Neuronal stem cell (in vitro differentiated cells): ENCODE measurements around the gene ADCY2.

ENCODE experiments used
- DNase-seq: peaks from one replicate; pipeline ENCODE4 v3.0.0-alpha.2; 2013; ENCODE audit warnings: low spot score
- H2AFZ ChIP-seq: one replicate; pipeline ENCODE4 v1.6.1; 2013; ENCODE audit warnings: mild to moderate bottlenecking, low read length, inconsistent platforms
- H2AK5ac ChIP-seq: 2 replicates; pipeline ENCODE4 v1.6.1; 2013; ENCODE audit warnings: low read depth, mild to moderate bottlenecking, inconsistent platforms, low read length, moderate library complexity, mixed read lengths
- H2BK120ac ChIP-seq: 2 replicates; pipeline ENCODE4 v1.6.1; 2013; ENCODE audit warnings: low read depth, mild to moderate bottlenecking, inconsistent platforms, low read length, moderate library complexity, mixed read lengths
- H2BK12ac ChIP-seq: one replicate; pipeline ENCODE4 v1.6.1; 2013; ENCODE audit warnings: low read length, inconsistent platforms
- H2BK15ac ChIP-seq: 2 replicates; pipeline ENCODE4 v1.6.1; 2013; ENCODE audit warnings: mild to moderate bottlenecking, low read length, inconsistent platforms, mixed read lengths
- H2BK5ac ChIP-seq: one replicate; pipeline ENCODE4 v1.6.1; 2013; ENCODE audit warnings: inconsistent platforms, mild to moderate bottlenecking, low read length, moderate library complexity
- H3K14ac ChIP-seq: one replicate; pipeline ENCODE4 v1.6.1; 2013; ENCODE audit warnings: low read length, inconsistent platforms
- H3K18ac ChIP-seq: 2 replicates; pipeline ENCODE4 v1.6.1; 2013; ENCODE audit warnings: low read length, inconsistent platforms
- H3K23ac ChIP-seq: 2 replicates; pipeline ENCODE4 v1.6.1; 2013; ENCODE audit warnings: low read depth, mild to moderate bottlenecking, mixed read lengths, low read length, inconsistent platforms; ENCODE audit not compliant: poor library complexity
- H3K27ac ChIP-seq: replicated peaks from 3 replicates; pipeline ENCODE4 v1.5.1; 2013; ENCODE audit warnings: low read length, inconsistent platforms
- H3K27me3 ChIP-seq, 3 experiments: 2 replicates each; pipeline ENCODE4 v1.6.1; 2013; ENCODE audit warnings: low read length in 3 of 3, mild to moderate bottlenecking in 2 of 3, inconsistent platforms in 1 of 3, low read depth in 1 of 3, mixed read lengths in 1 of 3, moderate library complexity in 1 of 3; ENCODE audit not compliant: control insufficient read depth in 3 of 3, insufficient read depth in 3 of 3
- H3K36me3 ChIP-seq, 2 donors: replicated peaks in 1 of 2; 2 replicates each; pipeline ENCODE4 v1.6.1; 2013; ENCODE audit warnings: low read length in 2 of 2; ENCODE audit not compliant: control insufficient read depth in 2 of 2, insufficient read depth in 2 of 2
- H3K4ac ChIP-seq: 2 replicates; pipeline ENCODE4 v1.6.1; 2013; ENCODE audit warnings: inconsistent platforms, mild to moderate bottlenecking, low read length, moderate library complexity
- H3K4me1 ChIP-seq, 2 donors: 1 replicate in 1 of 2; 2 replicates in 1 of 2; pipeline ENCODE4 v1.6.1; 2013; ENCODE audit warnings: low read length in 2 of 2, low read depth in 1 of 2; ENCODE audit not compliant: control insufficient read depth in 2 of 2, insufficient read depth in 1 of 2
- H3K4me2 ChIP-seq: one replicate; pipeline ENCODE4 v1.6.1; 2013; ENCODE audit warnings: mild to moderate bottlenecking, low read length, inconsistent platforms; ENCODE audit not compliant: insufficient read depth, poor library complexity, severe bottlenecking
- H3K4me3 ChIP-seq, 2 donors: 2 replicates each; pipeline ENCODE4 v1.5.1; 2013; ENCODE audit warnings: low read length in 2 of 2, mild to moderate bottlenecking in 2 of 2, inconsistent platforms in 1 of 2, moderate library complexity in 1 of 2
- H3K79me1 ChIP-seq: one replicate; pipeline ENCODE4 v1.6.1; 2013; ENCODE audit warnings: low read depth, mild to moderate bottlenecking, inconsistent platforms, low read length, moderate library complexity
- H3K9ac ChIP-seq: one replicate; pipeline ENCODE4 v1.6.1; 2013; ENCODE audit warnings: mild to moderate bottlenecking, low read depth, low read length, inconsistent platforms; ENCODE audit not compliant: poor library complexity
- H3K9me3 ChIP-seq, 2 donors: replicated peaks in 1 of 2; 2 replicates each; pipeline versions ENCODE3 to v1.6.1; 2013; ENCODE audit warnings: low read length in 2 of 2, mild to moderate bottlenecking in 2 of 2, inconsistent platforms in 1 of 2, low read depth in 1 of 2, mixed read lengths in 1 of 2, moderate library complexity in 1 of 2; ENCODE audit not compliant: control insufficient read depth in 2 of 2, insufficient read depth in 1 of 2
- H4K8ac ChIP-seq: one replicate; pipeline ENCODE4 v1.6.1; 2013; ENCODE audit warnings: low read depth, mild to moderate bottlenecking, inconsistent platforms, low read length, moderate library complexity
- H4K91ac ChIP-seq: one replicate; pipeline ENCODE4 v1.6.1; 2013; ENCODE audit warnings: low read length, low read depth, mild to moderate bottlenecking, inconsistent platforms; ENCODE audit not compliant: poor library complexity
- WGBS, 2 donors: extraction: QIAGEN DNeasy Blood & Tissue Kit; methylation state at CpG; one replicate each; pipeline ENCODE4 v1.1.7; 2013; ENCODE audit warnings: missing lambda C conversion rate in 2 of 2, mixed read lengths in 1 of 2; ENCODE audit not compliant: insufficient read length in 2 of 2, insufficient replicate concordance in 1 of 2; ENCODE audit errors: extremely low coverage in 2 of 2; 5-methylcytosine and 5-hydroxymethylcytosine counted together

Gene ADCY2

GRCh38 chr5:7415123-7415522 is 19.2 kb downstream of the ADCY2 start:
- Histone ChIP-seq H3K9me3 (peaks cover 0 to 2% of the 10 kb centered on the region in 2 donors), H3K79me1 (no peaks in the 10 kb centered on the region), H3K27me3 (no peaks in the 10 kb centered on the region), H3K14ac (no peak overlapping the region), H3K4me3 (no peak overlapping the region), H2BK120ac (no peak overlapping the region), H2BK15ac (no peak overlapping the region), H4K8ac (no peak overlapping the region), H3K23ac (no peak overlapping the region), H3K18ac (no peak overlapping the region), H3K9ac (no peak overlapping the region), H2BK5ac (no peak overlapping the region), H4K91ac (no peak overlapping the region), H2AFZ (no peak overlapping the region), H3K4me2 (no peak overlapping the region), H2BK12ac (no peak overlapping the region), H2AK5ac (no peak overlapping the region), H3K4ac (no peak overlapping the region), H3K27ac (no peak overlapping the region), H3K36me3 (no peaks in the 10 kb centered on the region), H3K4me1 (peaks cover 3 to 7% of the 10 kb centered on the region in 2 donors)
- DNase-seq: no peak
- no CpG with 5 or more reads among the region's 7 CpGs for WGBS, 2 donors

- H3K27ac ChIP-seq: no peak overlapping the region
These were observed 19.9 kb downstream of the ADCY2 start for GRCh38 chr5:7415587-7416535.

GRCh38 chr5:7418276-7418675 is 22.3 kb downstream of the ADCY2 start:
- Histone ChIP-seq H2AK5ac (peak overlapping the region; percentile 24), H3K4me2 (no peak overlapping the region), H4K8ac (no peak overlapping the region), H3K9me3 (no peaks in the 10 kb centered on the region), H3K79me1 (no peaks in the 10 kb centered on the region), H2BK15ac (no peak overlapping the region), H3K14ac (no peak overlapping the region), H3K4me3 (no peak overlapping the region), H3K4ac (no peak overlapping the region), H3K18ac (peak overlapping the region; percentile 17), H3K27me3 (no peaks in the 10 kb centered on the region), H2BK5ac (no peak overlapping the region), H3K27ac (no peak overlapping the region), H2AFZ (no peak overlapping the region), H2BK12ac (no peak overlapping the region), H3K23ac (no peak overlapping the region), H3K36me3 (no peaks in the 10 kb centered on the region), H3K4me1 (peaks cover 18 to 25% of the 10 kb centered on the region in 2 donors), H2BK120ac (peak overlapping the region; percentile 32), H3K9ac (no peak overlapping the region), H4K91ac (no peak overlapping the region)
- WGBS, 2 donors: no CpG with 5 or more reads among the region's 3 CpGs
- no peak for DNase-seq

More at GRCh38 chr5:7415587-7416535, 19.9 kb downstream of the ADCY2 start:
- no peaks in the 10 kb centered on the region for H3K36me3 ChIP-seq
- no peak overlapping the region for H3K4me2 ChIP-seq
- H2BK12ac ChIP-seq: no peak overlapping the region
- peak overlapping the region; percentile 17 for H3K23ac ChIP-seq
- DNase-seq: no peak
- no peak overlapping the region for H2BK120ac ChIP-seq
- H3K9ac ChIP-seq: no peak overlapping the region
- peak overlapping the region; percentile 6 for H2AK5ac ChIP-seq
- H3K9me3 ChIP-seq: peaks cover 0 to 2% of the 10 kb centered on the region in 2 donors
- H2BK5ac ChIP-seq: no peak overlapping the region
- H2BK15ac ChIP-seq: no peak overlapping the region
- H2AFZ ChIP-seq: no peak overlapping the region
- H4K91ac ChIP-seq: no peak overlapping the region
- H3K18ac ChIP-seq: no peak overlapping the region
- H3K14ac ChIP-seq: no peak overlapping the region
- no peaks in the 10 kb centered on the region for H3K27me3 ChIP-seq
- H3K4me1 ChIP-seq: peaks cover 8% of the 10 kb centered on the region in 2 donors
- no peak overlapping the region for H3K4me3 ChIP-seq
- WGBS, 2 donors: no CpG with 5 or more reads among the region's 10 CpGs
- no peaks in the 10 kb centered on the region for H3K79me1 ChIP-seq
- H3K4ac ChIP-seq: no peak overlapping the region
- no peak overlapping the region for H4K8ac ChIP-seq

GRCh38 chr5:7419367-7419766 is 23.4 kb downstream of the ADCY2 start:
- H3K36me3 ChIP-seq: no peaks in the 10 kb centered on the region
- no peak overlapping the region for H2BK120ac ChIP-seq
- no peak overlapping the region for H3K4ac ChIP-seq
- H2BK12ac ChIP-seq: no peak overlapping the region
- H3K4me3 ChIP-seq: no peak overlapping the region
- DNase-seq: no peak
- H3K27ac ChIP-seq: no peak overlapping the region
- no peaks in the 10 kb centered on the region for H3K27me3 ChIP-seq
- peaks cover 18 to 25% of the 10 kb centered on the region in 2 donors for H3K4me1 ChIP-seq
- no peak overlapping the region for H3K9ac ChIP-seq
- no peaks in the 10 kb centered on the region for H3K9me3 ChIP-seq
- no peak overlapping the region for H3K4me2 ChIP-seq
- no peak overlapping the region for H3K23ac ChIP-seq
- no peak overlapping the region for H3K18ac ChIP-seq
- H3K79me1 ChIP-seq: no peaks in the 10 kb centered on the region
- no peak overlapping the region for H2AFZ ChIP-seq
- no CpG with 5 or more reads among the region's 4 CpGs for WGBS, 2 donors
- H2BK5ac ChIP-seq: peak overlapping the region; percentile 4
- H4K8ac ChIP-seq: no peak overlapping the region
- H2BK15ac ChIP-seq: no peak overlapping the region
- H2AK5ac ChIP-seq: no peak overlapping the region
- no peak overlapping the region for H4K91ac ChIP-seq
- no peak overlapping the region for H3K14ac ChIP-seq
